AG09309 (cell line): ENCODE results near the gene ITGA2.
"Not testable (repeated sequence)": the region's sequence is repeated elsewhere in the genome, so short reads cannot be mapped to it uniquely, and the experiment has no call there.

Source experiments
- DNase-seq: peaks from one replicate; pipeline ENCODE4 v3.0.0-alpha.2; 2010; ENCODE audit warnings: low read depth
- H3K4me3 ChIP-seq: 2 replicates; pipeline ENCODE4 v1.5.1; 2011; ENCODE audit warnings: mild to moderate bottlenecking, low read depth, low read length, moderate library complexity; ENCODE audit not compliant: control insufficient read depth
- CTCF ChIP-seq: IDR thresholded peaks from 2 replicates; pipeline ENCODE4 v1.5.1; 2011; ENCODE audit warnings: mild to moderate bottlenecking, low read depth, low read length, inconsistent platforms; ENCODE audit not compliant: insufficient read depth, control insufficient read depth; ENCODE audit errors: missing control alignments

The ITGA2 gene

GRCh38 chr5:53111139-53111538, 122.0 kb downstream of the ITGA2 start:
- no peak for DNase-seq
- H3K4me3 ChIP-seq, result no peak overlapping the region
- TF ChIP-seq CTCF, result no peak

GRCh38 chr5:53112307-53112706, 123.2 kb downstream of the ITGA2 start:
- H3K4me3 ChIP-seq, DNase-seq: not testable (repeated sequence)

- no peak for TF ChIP-seq CTCF
- no peak overlapping the region for H3K4me3 ChIP-seq
- DNase-seq, result no peak
Observed at GRCh38 chr5:53112909-53113308, 123.8 kb downstream of the ITGA2 start.

GRCh38 chr5:53113947-53114346, 124.8 kb downstream of the ITGA2 start:
- no peak overlapping the region for H3K4me3 ChIP-seq
- no peak for DNase-seq
- TF ChIP-seq CTCF, result no peak

GRCh38 chr5:53114988-53115387, 125.8 kb downstream of the ITGA2 start:
- no peak for DNase-seq
- no peak overlapping the region for H3K4me3 ChIP-seq
- peak; percentile 28 for TF ChIP-seq CTCF

GRCh38 chr5:53116597-53116996, 127.4 kb downstream of the ITGA2 start:
- DNase-seq, result no peak
- no peak overlapping the region for H3K4me3 ChIP-seq
- TF ChIP-seq CTCF, result no peak

- no peak for DNase-seq
- TF ChIP-seq CTCF, result no peak
- H3K4me3 ChIP-seq, result no peak overlapping the region
Observed at GRCh38 chr5:53118879-53119278, 129.7 kb downstream of the ITGA2 start.

GRCh38 chr5:53120165-53120564, 131.0 kb downstream of the ITGA2 start:
- no peak for TF ChIP-seq CTCF
- H3K4me3 ChIP-seq, result no peak overlapping the region
- DNase-seq, result no peak
